Adrenal gland (tissue), 5 donors: ENCODE results near the gene NOX4.

Experiments used
- POLR2A ChIP-seq, 2 donors: fragments of 450-650 bp; IDR thresholded peaks; one replicate each; pipeline ENCODE4 v1.6.1; 2017; ENCODE audit warnings: antibody characterized with exemption in 2 of 2, mild to moderate bottlenecking in 2 of 2, moderate library complexity in 1 of 2
- TF ChIP-seq, protein P1 (sequence below), 6 experiments: fragments of 450-650 bp in 4 of 6; fragments of 200-600 bp in 2 of 6; sonication (generic) in 1 of 6; IDR thresholded peaks; 1 replicate in 5 of 6; 2 replicates in 1 of 6; pipeline versions ENCODE4 v1.5.1 to v1.8.0; 2016 to 2021; ENCODE audit warnings: antibody characterized with exemption in 6 of 6, mild to moderate bottlenecking in 2 of 6, moderate library complexity in 1 of 6
- donor health status: DM: no; HTN: no; CAD: no.

DNA sequence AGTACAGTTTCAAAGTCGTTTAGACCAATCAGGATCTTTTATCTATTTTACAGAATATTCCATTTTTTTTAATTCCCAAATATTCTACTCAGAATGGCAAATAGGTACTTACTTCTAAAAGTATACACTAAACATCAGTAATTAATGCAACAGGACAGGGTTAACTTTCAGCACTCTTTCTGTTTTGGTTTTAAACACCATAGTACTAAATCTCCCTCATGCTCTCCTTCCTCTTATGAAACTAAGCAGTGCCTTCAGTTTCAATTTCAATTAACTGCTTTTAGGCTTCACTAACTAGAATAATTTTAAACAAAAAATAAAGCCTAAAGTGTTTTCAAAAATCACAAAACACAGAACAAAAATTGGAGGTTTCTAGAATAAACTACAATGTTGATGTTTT, 57.9 kb downstream of the NOX4 start:
- TF ChIP-seq POLR2A (IDR thresholded peaks at IDR 0.05), result no peak
- TF ChIP-seq, protein P1, sequence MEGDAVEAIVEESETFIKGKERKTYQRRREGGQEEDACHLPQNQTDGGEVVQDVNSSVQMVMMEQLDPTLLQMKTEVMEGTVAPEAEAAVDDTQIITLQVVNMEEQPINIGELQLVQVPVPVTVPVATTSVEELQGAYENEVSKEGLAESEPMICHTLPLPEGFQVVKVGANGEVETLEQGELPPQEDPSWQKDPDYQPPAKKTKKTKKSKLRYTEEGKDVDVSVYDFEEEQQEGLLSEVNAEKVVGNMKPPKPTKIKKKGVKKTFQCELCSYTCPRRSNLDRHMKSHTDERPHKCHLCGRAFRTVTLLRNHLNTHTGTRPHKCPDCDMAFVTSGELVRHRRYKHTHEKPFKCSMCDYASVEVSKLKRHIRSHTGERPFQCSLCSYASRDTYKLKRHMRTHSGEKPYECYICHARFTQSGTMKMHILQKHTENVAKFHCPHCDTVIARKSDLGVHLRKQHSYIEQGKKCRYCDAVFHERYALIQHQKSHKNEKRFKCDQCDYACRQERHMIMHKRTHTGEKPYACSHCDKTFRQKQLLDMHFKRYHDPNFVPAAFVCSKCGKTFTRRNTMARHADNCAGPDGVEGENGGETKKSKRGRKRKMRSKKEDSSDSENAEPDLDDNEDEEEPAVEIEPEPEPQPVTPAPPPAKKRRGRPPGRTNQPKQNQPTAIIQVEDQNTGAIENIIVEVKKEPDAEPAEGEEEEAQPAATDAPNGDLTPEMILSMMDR (IDR thresholded peaks at IDR 0.05), result no peak
